AG04449 (cell line): ENCODE measurements around the gene SLC10A4.

ENCODE experiments used
- CTCF ChIA-PET: fragments of 350-600 bp; formaldehyde crosslinking; extraction: SDS; loops from one replicate; lab custom pipeline; 2021; ENCODE audit warnings: antibody characterized with exemption; lab: Yijun Ruan, JAX
- POLR2A ChIA-PET: fragments of 400-600, 350-600 bp; formaldehyde crosslinking; extraction: SDS; loops from one replicate; lab custom pipeline; 2020; ENCODE audit warnings: antibody characterized with exemption, inconsistent platforms; lab: Yijun Ruan, JAX
- DNase-seq: peaks from one replicate; pipeline ENCODE4 v3.0.0-alpha.2; 2010; ENCODE audit warnings: low read depth, low spot score
- H3K4me3 ChIP-seq: 2 replicates; pipeline ENCODE4 v1.5.1; 2011; ENCODE audit warnings: low read depth, mild to moderate bottlenecking, control low read depth, low read length
- TF ChIP-seq, protein P1 (sequence below): IDR thresholded peaks from one replicate; pipeline ENCODE4 v1.5.1; 2011; ENCODE audit warnings: mild to moderate bottlenecking, moderate library complexity, low read length, control low read depth, inconsistent platforms; ENCODE audit not compliant: insufficient read depth; ENCODE audit errors: missing control alignments

The SLC10A4 gene

DNA sequence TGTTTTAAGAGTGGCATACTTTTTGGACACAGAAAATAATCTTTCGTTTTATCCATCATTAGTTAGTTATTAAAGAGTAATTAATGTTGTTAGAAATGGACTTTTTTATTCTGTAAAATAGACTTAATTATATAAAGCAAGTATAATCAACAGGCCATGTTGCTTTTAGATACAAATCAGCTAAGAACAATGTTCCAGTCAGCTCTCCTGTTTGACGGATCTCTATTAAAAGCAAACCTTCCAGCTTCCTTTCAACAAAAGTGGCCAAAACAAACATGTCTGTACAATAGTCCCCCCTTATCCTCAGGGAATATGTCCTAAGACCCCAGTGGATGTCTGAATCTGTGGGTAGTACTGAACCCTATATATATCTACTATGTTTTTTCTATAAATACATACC, 4.9 kb upstream of the SLC10A4 start:
- ChIA-PET CTCF (no interaction called here), POLR2A (no interaction called here)
- TF ChIP-seq, protein P1, sequence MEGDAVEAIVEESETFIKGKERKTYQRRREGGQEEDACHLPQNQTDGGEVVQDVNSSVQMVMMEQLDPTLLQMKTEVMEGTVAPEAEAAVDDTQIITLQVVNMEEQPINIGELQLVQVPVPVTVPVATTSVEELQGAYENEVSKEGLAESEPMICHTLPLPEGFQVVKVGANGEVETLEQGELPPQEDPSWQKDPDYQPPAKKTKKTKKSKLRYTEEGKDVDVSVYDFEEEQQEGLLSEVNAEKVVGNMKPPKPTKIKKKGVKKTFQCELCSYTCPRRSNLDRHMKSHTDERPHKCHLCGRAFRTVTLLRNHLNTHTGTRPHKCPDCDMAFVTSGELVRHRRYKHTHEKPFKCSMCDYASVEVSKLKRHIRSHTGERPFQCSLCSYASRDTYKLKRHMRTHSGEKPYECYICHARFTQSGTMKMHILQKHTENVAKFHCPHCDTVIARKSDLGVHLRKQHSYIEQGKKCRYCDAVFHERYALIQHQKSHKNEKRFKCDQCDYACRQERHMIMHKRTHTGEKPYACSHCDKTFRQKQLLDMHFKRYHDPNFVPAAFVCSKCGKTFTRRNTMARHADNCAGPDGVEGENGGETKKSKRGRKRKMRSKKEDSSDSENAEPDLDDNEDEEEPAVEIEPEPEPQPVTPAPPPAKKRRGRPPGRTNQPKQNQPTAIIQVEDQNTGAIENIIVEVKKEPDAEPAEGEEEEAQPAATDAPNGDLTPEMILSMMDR, result no peak
- no peak overlapping the region for H3K4me3 ChIP-seq
- DNase-seq, result no peak

DNA sequence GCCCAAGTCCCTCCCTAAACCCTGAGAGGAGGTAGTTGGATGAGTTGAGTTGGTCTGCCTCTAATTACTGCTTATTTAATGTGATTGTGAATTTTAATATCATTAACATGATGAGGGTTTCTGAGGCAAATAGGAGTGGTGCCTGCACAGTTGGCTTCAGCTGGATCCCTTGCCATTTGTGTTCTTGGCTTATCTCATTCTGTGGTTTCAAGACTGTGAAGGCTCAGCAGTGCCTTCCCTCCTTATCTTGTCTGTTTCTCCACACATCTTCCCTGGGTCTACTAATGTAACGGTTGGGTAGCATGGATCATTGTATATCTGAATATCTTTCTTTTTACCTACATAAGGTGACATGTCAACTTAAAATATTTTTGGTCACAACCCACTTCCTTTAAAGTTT, 1.6 kb upstream of the SLC10A4 start:
- no peak overlapping the region for H3K4me3 ChIP-seq
- ChIA-PET CTCF (no interaction called here), POLR2A (no interaction called here)
- TF ChIP-seq, protein P1, result no peak
- no peak for DNase-seq

DNA sequence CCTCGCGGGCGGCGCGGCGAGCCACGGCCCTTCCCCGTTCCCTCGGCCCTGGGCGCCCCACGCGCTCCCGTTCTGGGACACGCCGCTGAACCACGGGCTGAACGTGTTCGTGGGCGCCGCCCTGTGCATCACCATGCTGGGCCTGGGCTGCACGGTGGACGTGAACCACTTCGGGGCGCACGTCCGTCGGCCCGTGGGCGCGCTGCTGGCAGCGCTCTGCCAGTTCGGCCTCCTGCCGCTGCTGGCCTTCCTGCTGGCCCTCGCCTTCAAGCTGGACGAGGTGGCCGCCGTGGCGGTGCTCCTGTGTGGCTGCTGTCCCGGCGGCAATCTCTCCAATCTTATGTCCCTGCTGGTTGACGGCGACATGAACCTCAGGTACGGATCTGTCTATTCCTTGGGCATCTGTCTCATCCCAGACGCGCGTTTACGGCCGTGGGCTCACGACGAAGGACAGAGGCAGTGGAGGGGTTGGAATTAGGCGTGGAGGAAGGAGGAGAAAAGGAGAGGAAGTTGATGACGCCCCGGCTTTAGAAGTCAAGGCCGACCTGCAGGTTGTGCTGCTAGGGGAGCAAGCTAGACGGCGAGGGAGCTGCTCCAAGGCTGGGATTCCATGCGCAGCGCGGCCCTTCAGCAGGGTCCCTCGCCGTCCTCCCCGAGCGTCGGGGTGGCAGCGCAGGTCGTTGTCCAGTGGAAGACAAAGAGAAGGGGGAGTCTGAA, 792 bp downstream of the SLC10A4 start:
- no peak for DNase-seq
- ChIA-PET POLR2A (no interaction called here), CTCF (no interaction called here)
- H3K4me3 ChIP-seq, result no peak overlapping the region
- TF ChIP-seq, protein P1, result no peak

DNA sequence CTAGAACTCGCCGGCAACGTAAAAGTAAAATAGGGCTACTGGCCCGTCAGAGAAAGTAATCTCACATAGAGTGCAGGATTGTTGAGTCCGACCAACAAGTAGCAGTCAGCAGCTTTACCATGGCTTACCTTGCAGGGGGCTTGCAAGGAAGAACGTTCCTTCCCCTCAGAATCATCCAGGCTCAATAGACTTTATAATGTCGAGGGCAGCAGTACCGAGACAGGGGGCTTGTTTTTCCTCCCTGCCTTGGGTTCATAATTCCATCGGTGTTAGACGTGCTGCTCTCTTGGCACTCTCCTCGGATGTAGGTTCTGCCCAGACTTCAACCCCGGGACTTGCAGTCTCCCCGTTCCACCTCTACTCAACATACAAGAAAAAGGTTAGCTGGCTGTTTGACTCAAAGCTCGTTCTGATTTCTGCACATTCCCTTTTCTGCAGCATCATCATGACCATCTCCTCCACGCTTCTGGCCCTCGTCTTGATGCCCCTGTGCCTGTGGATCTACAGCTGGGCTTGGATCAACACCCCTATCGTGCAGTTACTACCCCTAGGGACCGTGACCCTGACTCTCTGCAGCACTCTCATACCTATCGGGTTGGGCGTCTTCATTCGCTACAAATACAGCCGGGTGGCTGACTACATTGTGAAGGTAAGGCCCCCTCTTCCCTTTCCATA, 1.5 kb downstream of the SLC10A4 start:
- no peak for DNase-seq
- CTCF ChIA-PET, result interaction anchor here (1.0 kb wide), 1 partner anchor 8 kb away, joined by 3 read pairs; no protein-coding TSS in a partner anchor
- H3K4me3 ChIP-seq, result no peak overlapping the region
- TF ChIP-seq, protein P1, result no peak
- POLR2A ChIA-PET, result no interaction called here

DNA sequence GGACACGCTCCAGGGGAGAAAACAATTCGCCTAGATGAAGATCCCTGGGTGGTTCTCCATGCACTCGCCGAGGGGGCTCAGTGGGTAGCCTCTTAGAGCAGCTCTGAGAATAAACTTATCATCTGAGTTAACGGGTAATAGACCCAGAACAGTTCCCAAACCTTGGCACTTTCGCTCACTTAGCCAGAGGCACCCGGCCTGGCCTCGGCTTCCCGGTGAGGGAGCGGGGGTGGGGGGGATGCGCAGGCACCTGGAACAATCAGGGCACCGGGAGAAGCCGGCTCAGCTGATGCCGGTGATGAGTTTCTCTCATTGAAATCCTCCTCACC, 6.5 kb downstream of the SLC10A4 start:
- H3K4me3 ChIP-seq, result no peak overlapping the region
- TF ChIP-seq, protein P1, result no peak
- POLR2A ChIA-PET, result no interaction called here
- CTCF ChIA-PET, result interaction anchor here (1.3 kb wide), 1 partner anchor 56 kb away, joined by 3 read pairs; no protein-coding TSS in a partner anchor
- DNase-seq, result no peak

DNA sequence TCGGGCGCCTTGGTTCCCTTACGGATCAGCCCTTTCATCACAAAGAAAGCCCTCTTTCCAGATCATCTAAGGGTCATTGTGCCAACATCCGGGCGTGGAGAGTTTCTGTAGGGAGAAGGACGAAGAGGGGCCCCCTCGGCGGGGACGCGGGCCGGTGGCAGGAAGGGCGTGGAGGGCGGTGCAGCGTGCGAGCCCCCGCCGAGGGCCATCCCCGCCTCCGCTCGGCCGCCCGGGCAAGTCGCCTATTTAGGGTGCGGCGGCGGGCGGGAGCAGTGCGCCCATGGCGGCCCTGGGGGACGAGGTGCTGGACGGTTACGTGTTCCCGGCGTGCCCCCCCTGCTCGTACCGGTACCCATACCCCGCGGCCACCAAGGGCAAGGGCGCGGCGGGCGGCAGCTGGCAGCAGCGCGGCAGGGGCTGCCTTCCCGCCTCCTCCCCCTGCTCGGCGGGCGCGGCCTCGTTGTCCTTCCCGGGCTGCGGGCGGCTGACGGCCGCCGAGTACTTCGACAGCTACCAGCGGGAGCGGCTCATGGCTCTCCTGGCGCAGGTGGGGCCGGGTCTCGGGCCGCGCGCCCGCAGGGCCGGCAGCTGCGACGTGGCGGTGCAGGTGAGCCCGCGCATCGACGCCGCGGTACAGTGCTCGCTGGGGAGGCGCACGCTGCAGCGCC, 7.0 kb downstream of the SLC10A4 start, which contains the start of gene ZAR1:
ZAR1 (plus strand) TSS at position 241 of the 668 bp plus-strand sequence; CDS start at position 281, 40 bp downstream.
- TF ChIP-seq, protein P1, result no peak
- ChIA-PET POLR2A (no interaction called here), CTCF (interaction anchor here (1.3 kb wide), 1 partner anchor 56 kb away, joined by 3 read pairs; no protein-coding TSS in a partner anchor)
- no peak within 1 kb of the TSS for H3K4me3 ChIP-seq
- DNase-seq, result no peak
